T-cell (primary cell): ENCODE data around the gene UNC5A. TPM values are rescaled to one million over a fixed set of nuclear protein-coding genes. Genes with fewer than 3 reads are reported as not detected.

ENCODE experiments used
- ATAC-seq, 4 experiments: fragments of 200-7000 bp in 3 of 4; fragments of 150-1000 bp in 1 of 4; cut with Tn5 transposase; replicated peaks in 1 of 4; 1 replicate in 3 of 4; 2 replicates in 1 of 4; pipeline ENCODE4 v1.10.0; 2021; ENCODE audit warnings: moderate library complexity in 3 of 4, mild to moderate bottlenecking in 2 of 4, moderate number of reproducible peaks in 1 of 4
- CTCF ChIA-PET, 2 donors: fragments of 300-600 bp; sonication (Branson Sonifier 250); formaldehyde crosslinking; loops; one replicate each; lab custom pipeline; 2022; ENCODE audit warnings: antibody characterized with exemption in 2 of 2; lab: Charles Lee
- POLR2A ChIA-PET, 2 donors: fragments of 300-600 bp; sonication (Branson Sonifier 250); formaldehyde crosslinking; loops; one replicate each; lab custom pipeline; 2022; ENCODE audit warnings: antibody characterized with exemption in 2 of 2; lab: Charles Lee
- DNase-seq, 35 experiments: peaks; one replicate each; pipeline versions ENCODE4 v3.0.0 to v3.0.0-alpha.2; 2013 to 2023
- H3K27ac ChIP-seq: one replicate; pipeline ENCODE4 v1.5.1; 2013; ENCODE audit warnings: low read length
- H3K27me3 ChIP-seq, 2 experiments: replicated peaks in 1 of 2; 1 replicate in 1 of 2; 2 replicates in 1 of 2; pipeline versions ENCODE4 v1.6.1 to v1.7.0; 2013; ENCODE audit warnings: low read length in 1 of 2, mixed read lengths in 1 of 2; ENCODE audit not compliant: control insufficient read depth in 2 of 2, insufficient read depth in 2 of 2; ENCODE audit errors: extremely low read depth in 1 of 2
- H3K36me3 ChIP-seq, 2 donors: 1 replicate in 1 of 2; 2 replicates in 1 of 2; pipeline versions ENCODE4 v1.6.1 to v1.7.0; 2013; ENCODE audit warnings: low read length in 1 of 2; ENCODE audit not compliant: control insufficient read depth in 2 of 2, insufficient read depth in 1 of 2; ENCODE audit errors: extremely low read depth in 1 of 2
- H3K4me1 ChIP-seq, 2 experiments: 1 replicate in 1 of 2; 2 replicates in 1 of 2; pipeline versions ENCODE4 v1.6.1 to v1.7.0; 2013; ENCODE audit warnings: low read length in 2 of 2, mixed read lengths in 1 of 2; ENCODE audit not compliant: insufficient read depth in 2 of 2, control insufficient read depth in 1 of 2; ENCODE audit errors: extremely low read depth in 1 of 2
- H3K4me3 ChIP-seq, 2 donors: 1 replicate in 1 of 2; 2 replicates in 1 of 2; pipeline versions ENCODE4 v1.5.1 to v1.7.0; 2013; ENCODE audit warnings: mild to moderate bottlenecking in 2 of 2, low read length in 1 of 2, moderate library complexity in 1 of 2; ENCODE audit not compliant: control insufficient read depth in 1 of 2; ENCODE audit errors: extremely low read depth in 1 of 2
- H3K9me3 ChIP-seq: 2 replicates; pipeline ENCODE4 v1.7.0; 2013
- H3K27ac Mint-ChIP-seq, 2 donors: one replicate each; pipeline ENCODE4 v1.8.0; 2020 to 2021; ENCODE audit warnings: mild to moderate bottlenecking in 2 of 2, mixed read lengths in 2 of 2
- H3K27me3 Mint-ChIP-seq, 2 donors: one replicate each; pipeline ENCODE4 v1.8.0; 2021 to 2022; ENCODE audit warnings: mixed read lengths in 2 of 2
- H3K36me3 Mint-ChIP-seq: one replicate; pipeline ENCODE4 v1.8.0; 2021; ENCODE audit warnings: mixed read lengths
- H3K4me1 Mint-ChIP-seq, 3 donors: one replicate each; pipeline ENCODE4 v1.8.0; 2020 to 2022; ENCODE audit warnings: mixed read lengths in 3 of 3, mild to moderate bottlenecking in 1 of 3
- H3K4me3 Mint-ChIP-seq, 3 donors: one replicate each; pipeline ENCODE4 v1.8.0; 2020 to 2022; ENCODE audit warnings: mild to moderate bottlenecking in 3 of 3, mixed read lengths in 3 of 3, moderate library complexity in 3 of 3
- H3K9me3 Mint-ChIP-seq, 3 donors: one replicate each; pipeline ENCODE4 v1.8.0; 2020 to 2022; ENCODE audit warnings: mixed read lengths in 3 of 3
- WGBS: methylation state at CpG from one replicate; pipeline ENCODE4 v1.1.5; 2013; ENCODE audit warnings: missing lambda C conversion rate; ENCODE audit not compliant: insufficient coverage; 5-methylcytosine and 5-hydroxymethylcytosine counted together
- total RNA-seq, 35 experiments: library from RNA in 6 of 35; stranded (reverse) in 6 of 35; fragments of 120-200 nt in 1 of 35; gene quantifications; one replicate each; pipeline versions ENCODE4 v1.2.1 to v1.2.4 and lab custom pipeline; 2013 to 2026

UNC5A gene
- total RNA-seq, 5 donors from 2014 or later (not counting 1 experiment from before 2014, with no cell fraction given) = not detected

DNA sequence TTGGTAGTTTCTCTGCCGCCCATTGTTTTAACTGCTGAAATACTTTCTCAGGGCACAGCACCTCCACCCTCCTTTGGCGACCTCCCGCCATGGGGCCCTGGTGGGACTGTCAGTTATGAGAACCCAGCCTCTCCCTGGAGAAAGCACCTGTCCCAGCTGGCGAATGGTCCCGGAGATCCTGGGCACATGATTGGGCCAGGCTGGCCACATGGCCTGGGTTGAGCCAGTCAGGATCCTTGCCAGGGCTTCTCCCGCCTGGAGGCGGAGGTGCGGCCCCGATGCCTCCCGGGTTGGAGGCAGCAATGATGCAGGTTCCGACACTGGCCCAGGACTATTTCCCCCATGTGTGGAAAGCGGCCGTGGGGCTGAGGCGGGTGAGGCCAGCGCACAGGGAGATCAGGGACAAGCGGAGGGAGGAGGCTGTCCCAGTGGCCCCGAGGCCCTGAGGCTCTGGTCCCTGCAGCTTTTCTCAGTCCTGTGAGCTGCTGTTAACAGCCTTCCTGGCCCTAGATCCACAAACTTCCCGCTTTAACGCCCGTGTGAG is 13.6 kb downstream of the UNC5A start:
- Histone ChIP-seq H3K27me3 (peaks cover 4 to 53% of the 10 kb centered on the region in 2 experiments), H3K36me3 (no peaks in the 10 kb centered on the region), H3K4me3 (no peak overlapping the region), H3K4me1 (no peaks in the 10 kb centered on the region), H3K9me3 (no peaks in the 10 kb centered on the region), H3K27ac (no peak overlapping the region)
- H3K36me3 Mint-ChIP-seq = no peaks in the 10 kb centered on the region
- no peaks in the 10 kb centered on the region for H3K9me3 Mint-ChIP-seq
- peaks cover 34 to 41% of the 10 kb centered on the region in 2 donors for H3K27me3 Mint-ChIP-seq
- ChIA-PET CTCF (no interaction called here), POLR2A (no interaction called here)
- ATAC-seq = no peak
- peaks cover 0 to 5% (median under 1%) of the 10 kb centered on the region in 3 donors for H3K4me1 Mint-ChIP-seq
- DNase-seq = no peak
- 72% methylated on average over 17 of the region's 20 CpGs for WGBS
- no peak overlapping the region for H3K4me3 Mint-ChIP-seq
- H3K27ac Mint-ChIP-seq = no peak overlapping the region

GRCh38 chr5:176824604-176825003 is 14.2 kb downstream of the UNC5A start:
- Histone ChIP-seq H3K27ac (no peak overlapping the region), H3K9me3 (no peaks in the 10 kb centered on the region), H3K4me1 (no peaks in the 10 kb centered on the region), H3K4me3 (no peak overlapping the region), H3K36me3 (no peaks in the 10 kb centered on the region), H3K27me3 (peaks cover 4 to 46% of the 10 kb centered on the region in 2 experiments)
- H3K9me3 Mint-ChIP-seq = no peaks in the 10 kb centered on the region
- no peaks in the 10 kb centered on the region for H3K36me3 Mint-ChIP-seq
- no peak overlapping the region for H3K27ac Mint-ChIP-seq
- peaks cover 28 to 35% of the 10 kb centered on the region in 2 donors for H3K27me3 Mint-ChIP-seq
- ChIA-PET POLR2A (no interaction called here), CTCF (no interaction called here)
- H3K4me1 Mint-ChIP-seq = no peaks in the 10 kb centered on the region
- no peak overlapping the region for H3K4me3 Mint-ChIP-seq
- no CpG with 5 or more reads among the region's 5 CpGs for WGBS
- no peak for DNase-seq
- no peak for ATAC-seq

DNA sequence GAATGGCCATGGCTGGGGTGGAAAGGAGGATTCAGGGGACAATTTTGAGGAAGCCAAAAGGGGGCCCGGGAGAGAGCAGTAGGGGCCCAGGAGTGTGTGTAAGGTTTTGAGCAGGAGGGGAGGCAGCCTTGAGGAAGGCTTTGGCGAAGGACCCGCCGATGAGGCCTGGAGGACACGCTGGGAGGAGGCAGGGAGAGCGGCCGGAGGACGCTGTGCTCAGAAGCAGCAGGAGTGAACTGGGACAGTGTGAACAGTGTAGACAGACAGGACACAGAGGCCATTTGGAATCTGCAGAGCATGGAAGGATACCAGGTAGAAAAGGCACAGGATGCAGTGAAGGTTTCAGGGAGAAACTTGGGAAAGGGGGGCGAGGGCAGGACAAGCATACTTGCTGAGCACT is 14.9 kb downstream of the UNC5A start:
- H3K9me3 ChIP-seq = no peaks in the 10 kb centered on the region
- Mint-ChIP-seq H3K36me3 (no peaks in the 10 kb centered on the region), H3K4me3 (no peak overlapping the region), H3K27me3 (peaks cover 25 to 31% of the 10 kb centered on the region in 2 donors), H3K4me1 (no peaks in the 10 kb centered on the region), H3K9me3 (peaks cover 0 to 1% (median 0%) of the 10 kb centered on the region in 3 donors), H3K27ac (no peak overlapping the region)
- DNase-seq (no peak), ATAC-seq (no peak)
- H3K27me3 ChIP-seq = peaks cover 3 to 45% of the 10 kb centered on the region in 2 experiments
- ChIA-PET POLR2A (no interaction called here), CTCF (no interaction called here)
- H3K4me1 ChIP-seq = no peaks in the 10 kb centered on the region
- WGBS = 78% methylated on average over 9 of the region's 9 CpGs
- no peak overlapping the region for H3K27ac ChIP-seq
- no peaks in the 10 kb centered on the region for H3K36me3 ChIP-seq
- H3K4me3 ChIP-seq = no peak overlapping the region

- H3K27ac Mint-ChIP-seq = no peak overlapping the region
- Histone ChIP-seq H3K36me3 (no peaks in the 10 kb centered on the region), H3K9me3 (no peaks in the 10 kb centered on the region), H3K27ac (no peak overlapping the region), H3K4me1 (no peaks in the 10 kb centered on the region), H3K4me3 (no peak overlapping the region), H3K27me3 (peaks cover 0 to 38% of the 10 kb centered on the region in 2 experiments)
- no peaks in the 10 kb centered on the region for H3K4me1 Mint-ChIP-seq
- POLR2A ChIA-PET = interaction anchor here in 1 of 2 donors (0.7 kb wide), 1 partner anchor 12 kb away, joined by 6 read pairs; no protein-coding TSS in a partner anchor
- 60% methylated on average over 4 of the region's 4 CpGs for WGBS
- CTCF ChIA-PET = interaction anchor here in 1 of 2 donors (0.7 kb wide), 1 partner anchor 14 kb away, joined by 5 read pairs; no protein-coding TSS in a partner anchor
- no peak for DNase-seq
- H3K27me3 Mint-ChIP-seq = peaks cover 21 to 25% of the 10 kb centered on the region in 2 donors
- no peak overlapping the region for H3K4me3 Mint-ChIP-seq
- H3K36me3 Mint-ChIP-seq = no peaks in the 10 kb centered on the region
- H3K9me3 Mint-ChIP-seq = peaks cover 0 to 4% (median 0%) of the 10 kb centered on the region in 3 donors
- no peak for ATAC-seq
Observed at GRCh38 chr5:176825957-176826356, 15.6 kb downstream of the UNC5A start.

DNA sequence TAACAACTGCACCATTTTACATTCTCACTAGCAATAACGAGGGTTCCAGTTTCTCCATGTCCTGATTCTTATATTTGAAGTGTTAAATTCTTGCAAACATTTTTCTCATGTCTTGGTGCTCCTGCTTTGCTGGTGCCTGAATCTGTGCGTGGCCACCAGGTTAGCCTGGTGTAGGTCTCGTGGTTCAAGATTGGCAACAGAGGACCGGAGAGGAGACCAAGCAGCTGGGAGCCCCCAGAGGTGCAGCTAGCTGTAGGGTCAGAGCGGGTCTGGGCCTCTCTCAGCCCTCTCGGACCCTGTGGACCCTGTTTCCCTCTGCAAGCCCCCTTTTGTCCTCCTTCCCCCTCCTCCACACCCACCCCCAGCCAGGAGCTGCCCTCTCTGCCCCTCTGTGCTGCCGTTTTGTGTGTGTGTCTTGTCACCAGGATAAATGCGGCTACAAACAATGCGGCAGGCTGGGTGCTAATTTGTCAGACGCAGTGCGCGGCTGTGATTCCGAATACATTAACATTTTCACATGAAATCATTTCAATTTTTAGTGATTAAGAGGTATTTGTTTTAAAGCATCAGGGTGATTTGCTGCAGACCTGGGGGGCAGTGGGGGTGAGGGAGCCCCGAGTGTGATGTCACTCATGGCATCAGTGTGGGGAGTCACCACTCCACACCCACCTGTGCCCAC is 17.5 kb downstream of the UNC5A start:
- peaks cover 0 to 4% (median 0%) of the 10 kb centered on the region in 3 donors for H3K9me3 Mint-ChIP-seq
- no peaks in the 10 kb centered on the region for H3K36me3 ChIP-seq
- peaks cover 17 to 20% of the 10 kb centered on the region in 2 donors for H3K27me3 Mint-ChIP-seq
- DNase-seq (no peak), ATAC-seq (no peak)
- H3K4me1 ChIP-seq = no peaks in the 10 kb centered on the region
- H3K27ac ChIP-seq = no peak overlapping the region
- no peak overlapping the region for H3K4me3 ChIP-seq
- H3K4me1 Mint-ChIP-seq = no peaks in the 10 kb centered on the region
- no peak overlapping the region for H3K27ac Mint-ChIP-seq
- H3K36me3 Mint-ChIP-seq = no peaks in the 10 kb centered on the region
- WGBS = 76% methylated on average over 5 of the region's 14 CpGs
- ChIA-PET CTCF (no interaction called here), POLR2A (no interaction called here)
- no peak overlapping the region for H3K4me3 Mint-ChIP-seq
- peaks cover 0 to 28% of the 10 kb centered on the region in 2 experiments for H3K27me3 ChIP-seq
- H3K9me3 ChIP-seq = no peaks in the 10 kb centered on the region

DNA sequence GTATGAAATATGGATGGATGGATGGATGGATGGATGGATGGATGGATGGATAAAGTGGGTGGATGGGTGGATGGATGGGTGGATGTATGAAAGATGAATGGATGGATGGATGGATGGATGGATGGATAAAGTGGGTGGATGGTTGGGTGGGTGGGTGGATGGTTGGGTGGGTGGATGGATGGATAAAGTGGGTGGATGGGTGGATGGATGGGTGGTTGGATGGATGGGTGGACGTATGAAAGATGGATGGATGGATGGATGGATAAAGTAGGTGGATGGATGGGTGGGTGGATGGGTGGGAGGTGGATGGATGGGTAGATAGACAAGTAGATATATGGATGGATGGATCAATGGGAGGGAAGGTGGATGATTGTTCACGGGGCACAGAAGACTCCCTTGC is 19.0 kb downstream of the UNC5A start:
- CTCF ChIA-PET = no interaction called here
- no peaks in the 10 kb centered on the region for H3K4me1 Mint-ChIP-seq

More for the DNA sequence above, 19.0 kb downstream of the UNC5A start:
- Mint-ChIP-seq H3K4me3 (no peak overlapping the region), H3K27ac (no peak overlapping the region), H3K27me3 (peaks cover 19 to 24% of the 10 kb centered on the region in 2 donors), H3K9me3 (peaks cover 0 to 4% (median 0%) of the 10 kb centered on the region in 3 donors), H3K36me3 (no peaks in the 10 kb centered on the region)
- 86% methylated on average over 1 of the region's 2 CpGs for WGBS
- Histone ChIP-seq H3K4me1 (no peaks in the 10 kb centered on the region), H3K27ac (no peak overlapping the region), H3K36me3 (no peaks in the 10 kb centered on the region), H3K27me3 (peaks cover 0 to 27% of the 10 kb centered on the region in 2 experiments), H3K4me3 (no peak overlapping the region), H3K9me3 (no peaks in the 10 kb centered on the region)
- POLR2A ChIA-PET = no interaction called here
- DNase-seq (no peak), ATAC-seq (no peak)
